ENCODE measurements around the gene PKP1. TPM values are rescaled to one million over a fixed set of nuclear protein-coding genes. Genes with fewer than 3 reads are reported as not detected.

The PKP1 gene
- total RNA-seq, 6 experiments from 2014 or later, result not detected

DNA sequence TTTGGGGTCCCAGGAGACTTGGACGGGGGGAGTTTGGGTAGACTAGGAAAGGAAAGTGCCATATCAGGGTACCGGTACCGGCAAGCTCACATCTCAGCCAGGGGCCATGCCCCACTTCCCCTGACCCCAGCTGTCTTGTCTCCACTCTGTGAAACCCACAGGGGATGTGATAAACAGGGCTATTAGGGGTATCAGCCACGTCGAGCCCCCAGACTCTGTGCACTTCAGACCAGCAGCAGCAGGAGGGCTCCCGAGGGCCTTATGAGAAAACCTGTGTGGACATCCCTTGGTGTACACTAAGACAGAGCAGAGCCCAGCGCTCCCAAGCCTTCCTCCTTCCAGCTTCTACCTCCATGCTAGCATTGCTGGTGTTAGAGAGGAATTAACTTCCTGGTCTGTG lies 47.9 kb downstream of the PKP1 start:
- 60% methylated on average over 1 of the region's 7 CpGs for WGBS (ENCODE audit: insufficient coverage, low coverage, low lambda C conversion rate, missing lambda C conversion rate)
- H3K27me3 ChIP-seq, result no peaks in the 10 kb centered on the region
- no peaks in the 10 kb centered on the region for H3K4me1 ChIP-seq
- no peaks in the 10 kb centered on the region for H3K36me3 ChIP-seq
- H3K9me3 ChIP-seq, result no peaks in the 10 kb centered on the region
- H3K4me3 ChIP-seq, result no peak overlapping the region
- DNase-seq, result peak in 1 of 3 donors; percentile 37
- no peak overlapping the region for H3K27ac ChIP-seq
- intact Hi-C loops (cut with DNase I), result no loop called here
- TF ChIP-seq POLR2A (IDR thresholded peaks at IDR 0.05) (no peak), CTCF (IDR thresholded peaks at IDR 0.05) (no peak)
- ATAC-seq, result no peak

DNA sequence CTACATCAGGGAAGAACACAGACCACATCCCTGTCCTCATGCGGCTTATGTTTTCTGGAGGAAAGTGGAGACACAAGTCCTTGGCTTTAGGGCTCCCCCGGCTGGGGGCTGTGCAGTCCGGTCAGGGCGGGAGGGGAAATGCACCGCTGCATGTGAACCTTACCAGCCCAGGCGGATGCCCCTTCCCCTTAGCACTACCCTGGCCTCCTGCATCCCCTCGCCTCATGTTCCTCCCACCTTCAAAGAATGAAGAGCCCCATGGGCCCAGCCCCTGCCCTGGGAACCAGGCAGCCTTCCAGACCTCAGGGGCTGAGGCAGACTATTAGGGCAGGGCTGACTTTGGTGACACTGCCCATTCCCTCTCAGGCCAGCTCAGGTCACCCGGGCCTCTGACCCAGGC lies 48.7 kb downstream of the PKP1 start:
- DNase-seq (peak in 1 of 3 donors; percentile 37), ATAC-seq (no peak)
- WGBS (ENCODE audit: insufficient coverage, low coverage, low lambda C conversion rate, missing lambda C conversion rate), result no CpG with 5 or more reads among the region's 8 CpGs
- TF ChIP-seq CTCF (IDR thresholded peaks at IDR 0.05) (no peak), POLR2A (IDR thresholded peaks at IDR 0.05) (no peak)
- no peak overlapping the region for H3K4me3 ChIP-seq
- intact Hi-C loops (cut with DNase I), result no loop called here
- no peaks in the 10 kb centered on the region for H3K4me1 ChIP-seq
- H3K36me3 ChIP-seq, result no peaks in the 10 kb centered on the region
- H3K27ac ChIP-seq, result no peak overlapping the region
- H3K9me3 ChIP-seq, result no peaks in the 10 kb centered on the region
- no peaks in the 10 kb centered on the region for H3K27me3 ChIP-seq

DNA sequence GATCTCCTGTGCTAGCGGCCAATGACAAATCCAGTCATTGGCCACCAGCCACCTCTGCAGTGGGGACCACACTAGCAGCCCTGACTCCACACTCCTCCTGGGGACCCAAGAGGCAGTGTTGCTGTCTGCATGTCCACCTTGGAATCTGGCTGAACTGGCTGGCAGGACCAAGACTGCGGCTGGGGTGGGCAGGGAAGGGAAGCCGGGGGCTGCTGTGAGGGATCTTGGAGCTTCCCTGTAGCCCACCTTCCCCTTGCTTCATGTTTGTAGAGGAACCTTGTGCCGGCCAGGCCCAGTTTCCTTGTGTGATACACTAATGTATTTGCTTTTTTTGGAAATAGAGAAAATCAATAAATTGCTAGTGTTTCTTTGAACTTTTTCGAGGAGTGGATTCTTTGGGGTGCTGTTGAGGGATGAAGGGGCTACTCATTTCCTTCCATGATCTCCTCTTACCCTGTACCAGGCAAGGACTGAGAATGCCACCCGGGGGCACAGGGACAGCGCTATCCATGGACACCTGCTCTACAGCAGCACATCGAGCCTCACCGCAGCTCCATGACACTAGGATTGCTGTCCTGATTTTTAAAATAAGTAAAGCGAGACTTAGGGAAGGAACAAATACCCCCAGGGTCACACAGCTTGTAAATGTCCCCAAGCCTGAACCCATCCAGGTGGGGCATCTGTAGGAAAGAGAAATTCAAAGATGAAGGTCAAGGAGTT lies 49.5 kb downstream of the PKP1 start:
- intact Hi-C loops (cut with DNase I), result no loop called here
- ATAC-seq, result no peak

DNA sequence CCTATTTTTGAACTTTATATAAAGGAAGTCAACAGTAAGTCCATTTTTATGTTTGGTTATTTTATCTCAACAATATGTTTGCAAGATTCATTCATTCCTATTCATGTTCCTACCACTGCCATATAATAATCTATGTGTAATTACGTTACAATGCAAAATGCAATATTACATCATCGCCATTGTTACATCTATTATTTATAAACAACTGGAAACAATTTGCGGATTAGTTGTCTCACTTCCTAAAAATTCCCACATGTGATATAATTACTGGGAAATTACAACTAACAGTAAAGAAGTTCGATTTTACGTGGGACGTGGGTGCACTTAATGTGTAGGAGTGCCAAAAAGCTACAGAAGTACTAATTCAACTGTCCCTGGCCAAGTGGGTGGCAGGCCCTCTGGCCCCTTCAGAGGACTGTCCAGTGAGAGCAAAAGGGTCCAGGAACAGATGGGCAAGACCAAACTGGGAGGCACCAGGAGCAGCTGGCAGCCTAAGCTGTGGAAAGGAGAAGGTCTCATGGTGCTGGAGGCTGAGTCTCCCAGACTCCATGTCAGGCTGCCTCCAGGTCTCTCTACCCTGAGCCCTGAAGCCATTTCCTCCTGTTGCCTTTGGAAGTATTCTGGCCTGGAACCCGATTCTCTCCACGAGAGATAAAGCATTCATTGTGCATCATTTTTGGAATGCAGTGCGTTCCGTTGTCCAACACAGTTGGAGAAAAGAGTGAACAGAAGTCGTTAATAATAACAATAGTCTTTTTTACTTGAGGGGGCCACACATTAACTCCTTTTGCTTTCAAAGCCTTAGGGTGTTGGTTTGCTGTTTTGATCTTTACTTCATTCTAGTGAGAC lies 51.2 kb downstream of the PKP1 start:
- peak in 1 of 3 donors; percentile 9 for DNase-seq
- no peak for TF ChIP-seq POLR2A (IDR thresholded peaks at IDR 0.05)
- TF ChIP-seq CTCF (IDR thresholded peaks at IDR 0.05), result no peak
- 84% methylated on average over 11 of the region's 11 CpGs for WGBS (ENCODE audit: insufficient coverage, low coverage, low lambda C conversion rate, missing lambda C conversion rate)

More for the DNA sequence above, 49.5 kb downstream of the PKP1 start:
- peak in 1 of 3 donors; percentile 22 for DNase-seq
- Histone ChIP-seq H3K27ac (no peak overlapping the region), H3K36me3 (no peaks in the 10 kb centered on the region), H3K4me3 (no peak overlapping the region), H3K9me3 (no peaks in the 10 kb centered on the region), H3K27me3 (no peaks in the 10 kb centered on the region), H3K4me1 (no peaks in the 10 kb centered on the region)
- 74% methylated on average over 8 of the region's 10 CpGs for WGBS (ENCODE audit: insufficient coverage, low coverage, low lambda C conversion rate, missing lambda C conversion rate)
- TF ChIP-seq CTCF (IDR thresholded peaks at IDR 0.05) (no peak), POLR2A (IDR thresholded peaks at IDR 0.05) (no peak)

More for the DNA sequence above, 51.2 kb downstream of the PKP1 start:
- Histone ChIP-seq H3K9me3 (no peaks in the 10 kb centered on the region), H3K27me3 (no peaks in the 10 kb centered on the region), H3K27ac (no peak overlapping the region), H3K4me3 (no peak overlapping the region), H3K36me3 (no peaks in the 10 kb centered on the region), H3K4me1 (no peaks in the 10 kb centered on the region)
- no peak for ATAC-seq
- intact Hi-C loops (cut with DNase I), result no loop called here
